Activated CD8-positive, alpha-beta memory T cell treated with anti-CD3 and anti-CD28 coated beads for 48 hours (primary cell): ENCODE results near the gene ABHD8.

Experiments used
- DNase-seq, 3 experiments: peaks; one replicate each; pipeline ENCODE4 v3.0.0-alpha.2; 2020; ENCODE audit warnings: low read depth in 2 of 3, low spot score in 2 of 3

ABHD8 gene

GRCh38 chr19:17268754-17269153, 34.5 kb downstream of the ABHD8 start:
- no peak for DNase-seq

- DNase-seq, result peak; percentile 67 to 83 (median 78)
These were observed 36.0 kb downstream of the ABHD8 start, which contains the start of gene BABAM1 for GRCh38 chr19:17266975-17267788. BABAM1 (plus strand) TSS chr19:17267443; CDS start chr19:17268807, 1,364 bp downstream.

- no peak for DNase-seq
These were observed 36.6 kb downstream of the ABHD8 start for GRCh38 chr19:17266589-17266974.

GRCh38 chr19:17266026-17266425, 37.2 kb downstream of the ABHD8 start:
- DNase-seq, result no peak

GRCh38 chr19:17264641-17264979, 38.6 kb downstream of the ABHD8 start, which contains the start of gene USHBP1:
USHBP1 (minus strand) TSS chr19:17264745; CDS start chr19:17264299, 446 bp downstream.
- no peak for DNase-seq

- no peak for DNase-seq
These were observed 39.2 kb downstream of the ABHD8 start for GRCh38 chr19:17263712-17264640.

GRCh38 chr19:17262557-17262956, 40.7 kb downstream of the ABHD8 start:
- DNase-seq, result no peak

GRCh38 chr19:17260842-17261325, 42.3 kb downstream of the ABHD8 start:
- DNase-seq, result peak; percentile 67 to 90 (median 76)

- no peak for DNase-seq
These were observed 43.3 kb downstream of the ABHD8 start for GRCh38 chr19:17259934-17260333.

- no peak for DNase-seq
These were observed 44.0 kb downstream of the ABHD8 start for GRCh38 chr19:17259118-17259780.

GRCh38 chr19:17256130-17256529, 47.1 kb downstream of the ABHD8 start:
- DNase-seq, result no peak

- no peak for DNase-seq
These were observed 48.0 kb downstream of the ABHD8 start for GRCh38 chr19:17255150-17255621.

- DNase-seq, result no peak
These were observed 48.6 kb downstream of the ABHD8 start for GRCh38 chr19:17254636-17255035.

GRCh38 chr19:17249887-17250548, 53.2 kb downstream of the ABHD8 start:
- no peak for DNase-seq

- DNase-seq, result no peak
These were observed 55.0 kb downstream of the ABHD8 start for GRCh38 chr19:17248011-17248776.

- DNase-seq, result no peak
These were observed 56.4 kb downstream of the ABHD8 start for GRCh38 chr19:17246681-17247425.

GRCh38 chr19:17245535-17245984, 57.7 kb downstream of the ABHD8 start, which contains the start of gene NR2F6:
NR2F6 (minus strand) TSS chr19:17245919; CDS start chr19:17245220, 699 bp downstream.
- no peak for DNase-seq

GRCh38 chr19:17244618-17245534, 58.3 kb downstream of the ABHD8 start:
- DNase-seq, result no peak
